ENCODE results near the gene FOCAD.

DNA sequence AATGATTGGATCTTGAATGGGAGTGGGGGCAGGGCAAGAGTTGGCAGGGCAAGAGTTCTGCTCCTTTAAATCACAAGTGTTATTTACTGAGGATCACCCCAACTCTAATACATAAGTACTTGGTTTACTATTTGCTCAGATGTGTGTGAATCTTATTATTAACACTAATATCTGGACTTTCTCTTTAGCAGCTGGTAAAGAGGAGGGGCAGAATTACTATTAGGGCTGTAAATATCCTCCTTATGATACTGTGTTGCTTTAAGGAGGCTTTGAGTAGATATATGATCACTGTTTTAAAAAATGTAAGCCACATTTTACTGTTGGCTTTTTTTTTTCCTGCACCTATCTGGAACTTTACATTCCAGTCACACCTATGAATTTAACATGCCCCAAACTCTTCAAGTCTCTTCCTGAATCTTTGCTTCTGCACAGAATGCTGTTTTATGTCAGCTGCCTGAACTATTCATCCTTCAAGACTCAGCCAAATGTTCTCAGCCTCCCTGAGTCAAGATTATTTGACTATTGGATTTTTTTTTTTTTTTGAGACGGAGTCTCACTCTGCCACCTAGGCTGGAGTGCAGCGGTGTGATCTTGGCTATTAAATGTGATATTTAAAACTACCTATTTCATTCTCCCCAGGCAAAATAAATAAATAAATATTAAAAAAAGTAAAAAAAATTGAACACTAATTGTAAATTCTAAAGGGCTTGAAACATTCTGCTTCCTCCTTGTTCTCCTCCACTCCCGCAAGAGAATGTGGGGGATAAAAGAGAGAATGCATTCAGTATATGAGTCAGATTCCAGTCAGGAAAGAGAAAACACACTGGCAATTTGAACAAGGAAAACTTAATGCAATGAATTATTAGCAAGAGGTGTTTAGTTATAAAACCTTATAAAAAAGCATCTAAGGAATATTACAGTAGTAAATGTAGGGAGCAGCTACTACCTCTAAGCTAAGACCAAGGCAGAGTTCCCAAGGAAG lies 99.3 kb downstream of the FOCAD start:
- TF ChIP-seq EZH2phosphoT487 (IDR thresholded peaks at IDR 0.05; ENCODE audit: borderline replicate concordance, low read length) (no peak), EZH2 (IDR thresholded peaks at IDR 0.05; ENCODE audit: low read length, unreplicated experiment) (no peak)
- TF ChIP-seq, protein P1, sequence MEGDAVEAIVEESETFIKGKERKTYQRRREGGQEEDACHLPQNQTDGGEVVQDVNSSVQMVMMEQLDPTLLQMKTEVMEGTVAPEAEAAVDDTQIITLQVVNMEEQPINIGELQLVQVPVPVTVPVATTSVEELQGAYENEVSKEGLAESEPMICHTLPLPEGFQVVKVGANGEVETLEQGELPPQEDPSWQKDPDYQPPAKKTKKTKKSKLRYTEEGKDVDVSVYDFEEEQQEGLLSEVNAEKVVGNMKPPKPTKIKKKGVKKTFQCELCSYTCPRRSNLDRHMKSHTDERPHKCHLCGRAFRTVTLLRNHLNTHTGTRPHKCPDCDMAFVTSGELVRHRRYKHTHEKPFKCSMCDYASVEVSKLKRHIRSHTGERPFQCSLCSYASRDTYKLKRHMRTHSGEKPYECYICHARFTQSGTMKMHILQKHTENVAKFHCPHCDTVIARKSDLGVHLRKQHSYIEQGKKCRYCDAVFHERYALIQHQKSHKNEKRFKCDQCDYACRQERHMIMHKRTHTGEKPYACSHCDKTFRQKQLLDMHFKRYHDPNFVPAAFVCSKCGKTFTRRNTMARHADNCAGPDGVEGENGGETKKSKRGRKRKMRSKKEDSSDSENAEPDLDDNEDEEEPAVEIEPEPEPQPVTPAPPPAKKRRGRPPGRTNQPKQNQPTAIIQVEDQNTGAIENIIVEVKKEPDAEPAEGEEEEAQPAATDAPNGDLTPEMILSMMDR (conservative IDR thresholded peaks at IDR 0.05; ENCODE audit: low read depth, low read length) = no peak

All from PC-3 (cell line).